ENCODE measurements around the gene WRAP73.

The WRAP73 gene

DNA sequence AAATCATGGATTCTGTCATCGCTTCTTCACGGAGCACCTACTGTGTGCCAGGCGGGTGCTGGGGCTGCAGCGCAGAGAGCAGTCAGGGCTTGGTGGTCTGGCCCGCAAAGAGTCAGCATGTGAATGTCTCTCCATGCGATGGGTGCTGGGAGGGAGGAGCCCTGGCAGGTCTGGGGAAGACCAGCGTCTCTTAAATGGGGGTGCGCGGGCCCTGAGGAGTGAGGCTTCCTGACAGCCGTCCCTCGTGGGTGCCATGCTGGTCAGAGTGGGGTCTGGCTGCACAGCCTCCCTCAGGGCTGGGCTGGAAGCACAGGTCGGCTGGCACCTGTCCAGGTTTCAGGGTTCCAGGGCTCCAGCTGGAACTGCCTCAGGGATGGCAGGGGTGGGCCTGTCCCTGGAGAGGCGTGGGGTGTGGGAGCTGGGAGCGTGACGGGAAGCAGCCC is 20.9 kb upstream of the WRAP73 start:
- no peak overlapping the region for H3K4me3 ChIP-seq (ENCODE audit: low read length)
- no peak for DNase-seq (ENCODE audit: low read depth, low spot score)

DNA sequence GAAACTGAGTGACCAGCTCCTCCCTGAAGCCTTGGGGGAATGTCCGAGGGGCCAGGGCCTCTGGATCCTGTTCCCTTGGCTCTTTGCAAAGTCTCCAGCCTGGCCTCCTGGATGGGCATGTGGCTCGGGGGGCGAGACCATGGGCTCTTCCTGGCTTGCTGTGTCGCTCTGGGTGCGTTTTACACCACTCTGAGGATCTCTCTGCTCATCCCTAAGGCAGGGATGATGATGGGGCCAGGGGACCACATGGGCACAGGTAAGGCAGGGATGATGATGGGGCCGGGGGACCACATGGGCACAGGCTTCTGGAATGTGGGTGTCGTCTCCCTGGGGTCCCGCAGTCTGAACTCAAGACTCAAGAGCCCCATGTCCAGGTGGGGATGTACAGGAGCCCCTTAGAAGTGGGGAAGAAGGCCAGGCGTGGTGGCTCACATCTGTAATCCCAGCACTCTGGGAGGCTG is 20.1 kb upstream of the WRAP73 start:
- no peak overlapping the region for H3K4me3 ChIP-seq (ENCODE audit: low read length)
- no peak for DNase-seq (ENCODE audit: low read depth, low spot score)

DNA sequence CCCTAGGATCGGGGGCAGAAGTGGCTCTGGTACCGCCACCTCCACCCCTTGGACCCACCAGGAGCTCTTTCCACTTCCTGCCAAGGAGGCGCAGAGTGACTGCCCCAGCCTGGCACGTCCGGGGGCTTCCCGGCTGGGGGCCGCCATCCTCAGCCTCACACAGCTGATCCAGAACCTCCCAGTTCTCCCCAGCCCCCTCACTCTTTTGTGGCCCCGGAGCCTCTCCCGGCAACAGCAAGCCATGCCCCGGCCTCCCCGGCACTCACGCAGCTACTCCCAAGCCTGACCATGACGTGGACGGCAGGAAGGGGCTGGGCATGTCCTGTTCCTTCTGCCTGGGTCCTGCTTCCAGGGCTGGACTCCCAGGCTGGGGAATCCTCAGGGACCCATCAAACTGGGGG is 19.5 kb upstream of the WRAP73 start:
- DNase-seq (ENCODE audit: low read depth, low spot score): no peak
- H3K4me3 ChIP-seq (ENCODE audit: low read length): no peak overlapping the region

DNA sequence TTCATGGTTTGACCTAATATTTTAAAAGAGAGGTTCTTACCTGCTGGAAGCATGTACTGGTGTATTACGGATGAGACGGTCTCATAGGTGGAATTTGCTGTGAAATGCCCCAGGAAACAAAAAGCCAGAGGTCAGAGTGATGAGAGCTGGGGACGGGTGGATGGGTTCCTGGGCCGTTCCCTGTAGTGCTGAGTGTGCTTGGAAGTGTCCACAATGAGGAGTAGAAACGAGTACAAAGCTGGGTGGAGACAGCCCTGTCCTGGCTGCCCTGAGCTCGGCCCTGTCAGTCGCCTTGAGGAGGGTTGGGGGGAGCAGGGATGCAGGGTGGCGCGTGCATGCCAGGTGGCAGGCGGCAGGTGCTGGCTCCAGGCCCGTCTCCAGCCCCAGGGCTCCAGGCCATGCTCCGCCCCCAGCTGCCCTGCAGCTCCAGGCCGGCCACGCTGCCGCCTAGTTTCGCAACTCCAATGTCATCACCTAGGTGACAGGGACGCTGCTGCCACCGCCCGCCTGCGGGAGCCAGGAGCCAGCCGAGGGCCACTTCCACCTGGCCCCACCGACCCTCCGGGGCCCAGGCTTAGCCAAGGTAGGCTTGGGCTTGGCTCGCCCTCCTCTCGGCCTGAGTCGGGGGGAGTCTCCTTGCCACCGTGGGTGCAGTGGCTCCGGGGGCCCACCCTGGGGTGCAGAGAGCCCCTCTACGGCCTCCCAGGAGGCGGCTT is 18.8 kb upstream of the WRAP73 start:
- H3K4me3 ChIP-seq (ENCODE audit: low read length): no peak overlapping the region
- no peak for DNase-seq (ENCODE audit: low read depth, low spot score)

DNA sequence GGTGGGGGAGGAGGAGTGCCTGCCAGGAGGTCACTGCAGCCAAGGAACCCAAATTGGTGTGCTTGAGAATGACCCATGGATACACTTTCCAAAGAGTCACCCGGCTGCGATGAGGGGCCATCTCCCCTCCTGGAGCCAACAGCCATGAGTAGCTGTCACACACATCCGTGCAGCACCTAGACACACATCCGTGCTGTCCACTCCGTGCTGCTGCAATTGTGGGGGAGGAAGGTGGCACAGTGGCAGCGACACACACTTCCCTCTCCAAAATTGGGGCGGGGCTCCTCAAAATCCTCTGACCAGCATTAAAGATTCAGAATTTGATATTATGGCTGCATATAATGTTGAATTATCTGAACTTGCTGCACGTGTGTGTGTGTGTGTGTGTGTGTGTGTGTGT is 18.2 kb upstream of the WRAP73 start:
- H3K4me3 ChIP-seq (ENCODE audit: low read length): no peak overlapping the region
- DNase-seq (ENCODE audit: low read depth, low spot score): no peak

DNA sequence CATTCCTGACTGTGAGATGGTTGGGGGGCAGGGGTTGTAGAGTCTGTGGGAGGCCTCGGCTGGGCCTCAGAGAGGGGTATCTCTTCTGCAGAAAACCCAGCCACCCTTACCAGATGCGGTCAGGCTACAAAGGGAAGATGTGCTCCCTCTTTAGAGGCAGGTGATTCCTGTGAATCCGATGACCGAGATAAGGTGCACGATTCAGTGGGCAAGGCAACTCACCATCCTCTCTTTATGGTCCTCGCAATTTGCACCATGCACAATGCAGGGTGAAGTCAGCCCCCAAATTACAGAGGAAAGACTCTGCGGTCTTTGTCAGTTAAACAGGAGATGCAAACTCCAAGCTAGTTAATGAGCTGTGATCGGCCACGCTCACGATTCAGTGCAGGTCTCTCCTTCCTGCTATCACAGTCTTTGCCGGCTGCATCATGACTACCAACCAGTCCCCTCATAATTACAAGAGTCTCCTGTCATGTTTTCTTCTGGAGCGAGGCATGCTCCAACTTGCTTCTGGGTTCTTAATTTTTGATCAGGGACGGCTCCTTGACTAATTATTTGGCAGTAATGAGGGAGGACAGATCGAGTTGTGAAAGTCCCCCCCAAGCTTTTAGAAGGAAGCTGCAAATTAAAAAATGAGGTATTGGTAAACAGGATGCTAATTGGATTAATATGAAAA is 14.9 kb upstream of the WRAP73 start:
- H3K4me3 ChIP-seq (ENCODE audit: low read length): no peak overlapping the region
- DNase-seq (ENCODE audit: low read depth, low spot score): no peak

DNA sequence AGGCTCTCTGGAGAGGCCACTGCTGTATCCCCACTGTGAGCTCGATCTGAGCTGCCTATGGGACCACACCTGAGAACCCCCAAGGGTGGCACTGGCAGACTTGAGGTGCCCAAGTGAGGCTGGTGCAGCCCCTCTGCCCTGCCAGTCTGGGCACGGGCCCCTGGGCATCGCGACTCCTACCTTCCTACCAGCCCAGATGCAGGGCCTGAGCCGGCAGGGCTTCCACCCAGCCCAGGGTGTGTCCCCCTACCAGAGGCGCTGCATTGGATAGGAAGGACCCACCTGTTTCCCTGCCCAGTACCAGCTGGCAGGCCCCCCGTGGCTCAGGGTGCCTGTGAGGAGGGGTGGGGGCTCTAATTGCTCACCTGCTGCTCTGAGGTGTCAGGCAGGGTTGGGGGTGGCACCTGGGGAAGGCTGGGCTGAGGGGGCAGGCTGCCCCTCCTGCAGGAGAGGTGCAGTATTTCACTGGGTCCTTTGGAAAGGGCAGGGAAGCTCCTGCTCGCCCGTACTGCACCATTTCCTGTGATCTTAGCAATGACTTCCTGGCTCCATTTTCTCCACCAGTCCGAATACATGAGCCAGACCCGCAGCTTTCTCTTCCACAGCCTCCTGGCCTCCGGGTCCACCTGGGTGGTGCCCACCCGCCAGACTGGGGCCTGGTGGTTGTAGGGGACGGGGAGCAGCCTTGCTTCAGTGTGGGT is 14.2 kb upstream of the WRAP73 start:
- no peak for DNase-seq (ENCODE audit: low read depth, low spot score)
- H3K4me3 ChIP-seq (ENCODE audit: low read length): no peak overlapping the region

DNA sequence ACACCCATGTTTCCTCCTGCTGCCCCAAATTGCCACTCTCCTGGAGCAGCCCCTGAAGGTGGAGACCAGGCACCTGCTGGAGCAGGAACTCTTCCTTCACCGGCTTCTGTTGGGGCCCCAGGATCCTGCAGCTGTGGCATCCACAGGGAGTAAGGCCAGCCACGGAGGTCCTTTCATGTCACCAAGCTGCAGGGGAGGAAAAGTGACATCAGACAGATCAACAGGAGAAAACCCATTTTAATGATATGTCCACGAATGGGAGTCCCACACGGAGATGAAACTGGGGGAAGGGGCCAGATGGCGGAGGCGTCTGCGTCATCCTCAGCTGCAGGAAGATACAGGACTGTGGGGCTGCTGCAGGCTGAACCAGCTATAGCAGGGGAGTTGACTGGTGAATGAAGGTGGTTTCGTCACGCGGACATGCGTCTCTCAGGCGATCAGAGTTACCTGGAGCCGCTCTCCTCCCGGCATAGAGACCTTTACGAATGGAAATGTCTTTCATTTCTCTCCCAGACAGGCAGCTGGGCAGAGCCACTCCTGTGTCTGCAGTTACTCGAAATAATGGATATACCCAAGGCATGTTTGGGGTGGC is 12.3 kb upstream of the WRAP73 start:
- DNase-seq (ENCODE audit: low read depth, low spot score): no peak
- no peak overlapping the region for H3K4me3 ChIP-seq (ENCODE audit: low read length)

DNA sequence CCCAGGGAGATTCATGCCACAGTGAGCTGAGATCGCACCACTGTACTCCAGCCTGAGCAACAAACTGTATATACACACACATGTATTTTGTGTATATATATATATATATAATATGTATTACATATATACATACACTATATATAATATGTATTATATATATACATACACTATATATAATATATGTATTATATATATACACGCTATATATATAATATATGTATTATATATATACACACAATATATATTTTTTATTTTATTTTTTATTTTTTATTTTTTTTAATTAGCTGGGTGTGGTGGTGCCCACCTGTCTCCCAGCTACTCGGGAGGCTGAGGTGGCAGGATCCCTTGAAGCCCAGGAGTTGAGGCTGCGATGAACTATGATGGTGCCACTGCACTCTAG is 11.7 kb upstream of the WRAP73 start:
- no peak for DNase-seq (ENCODE audit: low read depth, low spot score)
- H3K4me3 ChIP-seq (ENCODE audit: low read length): no peak overlapping the region

DNA sequence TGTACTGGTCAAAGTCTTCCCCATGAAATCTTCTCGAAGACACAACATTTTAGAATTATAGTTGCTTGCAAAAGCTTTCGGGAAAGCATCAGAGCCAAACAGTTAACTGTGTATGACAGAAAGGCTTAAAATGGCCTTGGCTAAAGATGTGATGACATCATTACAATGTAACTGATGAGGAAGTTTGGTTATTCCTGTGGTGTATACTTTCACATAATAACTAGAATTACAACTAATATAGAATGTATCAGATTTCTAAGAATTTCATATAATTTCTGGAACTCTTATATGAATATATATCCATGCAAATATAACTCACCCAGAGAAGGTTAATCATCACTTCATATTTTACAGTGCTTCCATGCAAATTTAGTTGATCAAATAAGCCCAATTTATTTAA is 10.8 kb upstream of the WRAP73 start:
- H3K4me3 ChIP-seq (ENCODE audit: low read length): no peak overlapping the region

DNA sequence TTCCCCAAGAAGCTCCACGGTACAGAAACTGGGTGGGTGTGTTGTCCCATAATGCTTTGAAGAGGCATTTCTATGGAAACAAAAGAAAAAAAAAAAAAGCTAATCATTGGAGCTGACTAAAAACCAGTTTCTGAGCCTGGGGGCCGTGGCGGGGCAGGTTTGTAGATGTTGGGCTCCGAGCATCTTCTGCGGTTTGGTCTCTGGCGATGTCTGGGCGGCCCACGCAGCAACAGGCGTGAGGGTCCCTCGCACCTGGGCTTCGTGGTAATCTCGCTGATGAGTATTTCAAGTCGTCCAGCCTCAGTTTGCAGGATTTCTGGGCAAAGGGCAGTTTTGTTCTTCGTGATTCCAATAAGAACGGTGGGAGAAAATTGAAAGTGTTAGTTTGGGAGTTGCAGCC is 9.2 kb upstream of the WRAP73 start:
- H3K4me3 ChIP-seq (ENCODE audit: low read length): no peak overlapping the region
- DNase-seq (ENCODE audit: low read depth, low spot score): no peak

More for the DNA sequence above, 10.8 kb upstream of the WRAP73 start:
- DNase-seq (ENCODE audit: low read depth, low spot score): no peak

DNA sequence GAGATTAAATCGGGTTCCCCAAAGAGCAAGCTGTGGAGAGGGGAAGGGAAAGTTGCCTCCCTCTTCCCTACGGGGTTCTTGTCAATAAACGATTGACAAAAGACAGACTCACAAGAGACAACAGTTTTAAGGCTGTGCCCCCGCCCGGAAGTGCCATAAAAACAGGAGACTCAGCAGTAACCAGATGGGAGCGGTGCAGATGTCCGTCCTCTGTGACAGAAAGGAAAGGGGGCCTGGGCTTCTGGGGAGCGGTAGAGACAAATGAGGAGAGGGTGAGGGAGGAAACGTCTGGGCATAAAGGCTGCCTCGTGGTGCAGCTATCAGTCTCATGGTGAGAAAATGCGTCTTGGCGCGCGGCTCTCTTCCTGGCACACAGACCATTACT is 8.3 kb upstream of the WRAP73 start:
- H3K4me3 ChIP-seq (ENCODE audit: low read length): no peak overlapping the region
- DNase-seq (ENCODE audit: low read depth, low spot score): no peak

DNA sequence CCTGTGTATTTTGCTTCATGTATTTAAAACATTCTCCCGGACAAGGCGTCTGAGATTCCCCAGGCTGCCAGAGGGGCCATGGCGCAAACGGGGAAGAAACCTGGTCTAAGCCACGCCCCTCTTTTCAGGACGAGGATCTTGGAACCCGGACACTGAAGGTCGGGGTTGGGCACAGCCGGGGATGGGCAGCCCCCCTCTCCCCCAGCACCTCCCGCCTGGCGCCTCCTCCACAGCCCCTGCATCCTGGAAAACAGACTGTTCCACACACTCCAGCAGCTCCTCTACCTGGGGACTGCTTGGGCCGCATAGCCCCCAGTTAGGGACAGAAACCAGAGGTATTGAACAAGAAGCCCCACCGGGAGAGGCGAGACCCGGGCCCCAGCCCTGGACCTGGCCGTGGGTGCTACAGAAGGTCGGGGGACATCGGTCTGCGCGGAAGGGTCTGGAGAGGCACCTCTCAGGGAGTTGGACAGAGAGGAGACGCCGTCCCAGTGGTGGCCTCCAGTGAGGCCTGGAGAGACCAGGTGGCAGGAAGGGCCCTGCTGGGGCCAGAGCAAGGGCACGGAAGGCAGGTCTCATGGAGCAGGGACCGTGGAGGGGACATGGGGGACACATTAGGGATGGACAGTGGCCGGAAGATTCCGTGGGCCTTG is 7.8 kb upstream of the WRAP73 start:
- H3K4me3 ChIP-seq (ENCODE audit: low read length): no peak overlapping the region
- no peak for DNase-seq (ENCODE audit: low read depth, low spot score)

DNA sequence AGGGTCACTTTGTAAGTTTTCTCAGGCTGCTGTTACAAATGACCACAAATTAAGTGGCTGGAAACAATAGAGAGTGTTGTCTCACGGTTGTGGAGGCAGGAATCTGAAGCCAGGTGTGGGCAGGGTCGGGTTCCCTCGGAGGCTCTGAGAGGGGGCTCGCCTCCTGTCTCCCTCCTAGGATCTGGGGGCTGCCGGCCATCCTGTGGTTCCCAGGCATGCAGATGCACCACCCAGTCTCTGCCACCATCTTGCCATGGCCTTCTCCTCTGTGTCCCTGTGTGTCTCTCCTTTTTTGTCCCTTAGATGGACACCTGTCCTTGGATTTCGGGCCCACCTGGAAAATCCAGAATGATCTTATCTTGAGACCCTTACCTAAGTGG is 7.2 kb upstream of the WRAP73 start:
- H3K4me3 ChIP-seq (ENCODE audit: low read length): no peak overlapping the region
- no peak for DNase-seq (ENCODE audit: low read depth, low spot score)

DNA sequence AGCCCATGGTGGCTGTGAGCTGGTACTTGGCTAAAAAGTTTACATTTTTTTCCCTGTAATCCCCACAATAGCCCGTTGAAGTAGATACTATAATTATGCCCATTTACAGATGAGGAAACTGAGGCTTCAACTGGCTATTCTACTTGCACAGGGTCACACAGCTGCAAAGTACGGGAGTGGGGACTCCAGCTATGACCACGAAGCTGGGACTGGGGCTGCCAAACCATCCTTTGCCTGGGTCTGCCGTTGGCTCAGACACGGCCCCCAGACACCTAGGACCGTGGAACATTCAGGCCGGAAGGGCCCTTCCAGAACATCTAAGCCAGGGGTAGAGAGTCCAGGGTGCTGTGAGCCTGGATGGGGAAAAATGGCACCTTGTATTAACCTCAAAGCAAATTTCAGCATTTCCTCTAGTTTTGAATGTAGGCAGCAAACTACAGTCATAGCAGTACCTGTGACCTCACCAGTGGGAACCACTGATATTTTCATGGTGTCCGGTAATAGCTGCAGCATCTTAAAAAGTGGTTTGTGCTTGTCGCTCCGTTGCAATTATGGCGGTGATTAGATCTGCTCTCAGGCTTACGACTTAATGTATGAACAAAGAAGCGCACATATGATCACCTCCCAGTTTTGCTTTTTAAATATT is 6.7 kb upstream of the WRAP73 start:
- no peak overlapping the region for H3K4me3 ChIP-seq (ENCODE audit: low read length)

DNA sequence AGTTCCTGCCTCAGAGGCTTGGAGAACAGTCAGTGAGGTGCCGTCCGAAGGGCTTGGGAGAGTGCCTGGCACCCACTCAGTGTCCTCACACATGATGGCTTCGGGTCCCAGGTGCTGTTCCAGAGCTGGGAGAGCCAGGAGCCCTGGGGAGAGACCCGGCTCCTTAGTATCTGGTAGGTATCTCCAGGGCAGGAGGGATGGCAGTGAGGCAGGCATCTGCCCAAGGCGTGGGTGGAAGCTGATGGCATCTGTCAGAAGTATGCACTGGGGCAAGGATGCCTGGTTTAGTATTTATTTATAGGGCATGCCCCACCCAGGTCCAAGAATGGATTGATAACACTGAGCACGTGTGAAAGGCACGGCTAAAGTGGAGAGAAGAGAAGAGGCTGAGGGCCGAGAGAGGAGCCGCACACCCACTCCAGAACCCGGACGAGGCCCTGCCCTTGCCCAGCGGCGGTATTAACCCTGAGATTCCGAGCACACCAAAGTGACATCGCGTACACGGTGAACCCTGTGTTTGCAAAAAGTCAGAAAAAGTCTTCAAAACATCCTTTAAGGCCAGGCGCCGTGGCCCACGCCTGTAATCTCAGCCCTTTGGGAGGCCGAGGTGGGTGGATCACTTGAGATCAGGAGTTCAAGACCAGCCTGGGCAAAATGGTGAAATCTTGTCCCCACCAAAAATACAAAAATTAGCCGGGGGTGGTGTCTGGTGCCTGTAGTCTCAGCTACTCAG is 4.8 kb upstream of the WRAP73 start:
- no peak overlapping the region for H3K4me3 ChIP-seq (ENCODE audit: low read length)
- DNase-seq (ENCODE audit: low read depth, low spot score): no peak

More for the DNA sequence above, 6.7 kb upstream of the WRAP73 start:
- DNase-seq (ENCODE audit: low read depth, low spot score): no peak

DNA sequence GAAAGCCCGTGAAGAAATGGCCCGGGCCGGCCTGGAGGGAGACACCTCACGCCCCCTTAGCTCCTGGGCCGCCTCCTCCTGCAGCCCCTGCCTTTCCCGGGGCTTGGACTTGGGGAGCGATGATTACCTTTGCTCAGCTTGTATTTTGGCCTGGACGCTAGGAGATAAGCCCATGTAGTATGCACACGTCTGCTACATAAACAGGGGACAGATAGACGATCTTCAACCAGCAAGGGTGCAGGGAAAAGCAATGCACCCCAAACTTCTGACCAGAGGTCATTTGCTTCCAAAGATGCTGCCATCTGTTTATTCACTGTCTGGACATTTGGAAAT is 3.3 kb upstream of the WRAP73 start:
- no peak overlapping the region for H3K4me3 ChIP-seq (ENCODE audit: low read length)
- no peak for DNase-seq (ENCODE audit: low read depth, low spot score)

DNA sequence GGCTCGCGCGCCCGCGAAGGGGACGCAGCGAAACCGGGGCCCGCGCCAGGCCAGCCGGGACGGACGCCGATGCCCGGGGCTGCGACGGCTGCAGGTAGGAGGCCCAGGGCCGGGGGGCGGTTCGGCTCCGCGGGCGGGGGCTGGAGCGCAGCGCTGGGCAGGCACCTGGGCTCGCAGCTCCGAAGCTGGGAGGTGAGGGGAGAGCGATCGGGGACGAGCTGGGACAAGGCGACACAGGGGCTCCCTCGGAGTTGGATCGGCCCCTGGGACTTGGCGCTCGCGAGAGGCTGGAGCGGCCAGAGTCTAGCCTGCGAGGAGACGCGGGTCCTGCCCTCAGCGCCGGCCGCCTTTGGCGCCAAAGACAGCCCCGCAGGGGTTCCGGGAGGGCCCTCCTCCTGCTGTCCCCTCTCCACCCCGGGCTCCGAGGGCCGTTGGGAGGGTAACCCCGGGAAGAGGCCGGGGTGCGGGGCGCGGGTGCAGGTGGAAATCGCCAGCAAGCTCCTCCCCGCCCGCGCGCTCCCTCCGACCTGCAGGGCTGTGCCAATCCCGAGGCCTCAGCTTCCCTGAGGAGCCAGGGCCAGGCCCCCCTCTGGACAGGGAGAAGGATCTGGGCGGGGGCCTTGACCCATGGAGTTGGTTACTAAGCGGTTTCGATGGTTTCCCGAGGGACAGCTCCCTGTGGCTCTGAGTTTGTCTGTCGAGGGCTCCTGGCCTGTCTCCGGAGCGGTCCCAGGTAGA is 2.8 kb upstream of the WRAP73 start:
- H3K4me3 ChIP-seq (ENCODE audit: low read length): no peak overlapping the region
- no peak for DNase-seq (ENCODE audit: low read depth, low spot score)
